Middle frontal gyrus (tissue), 1 donor: ENCODE measurements around the gene WIPF1.
A peak's percentile ranks its signal among the peaks of the same experiment; 100 is the strongest.

Source experiments
- DNase-seq: peaks from one replicate; pipeline ENCODE4 v3.0.0-alpha.2; 2015; ENCODE audit warnings: low spot score; ENCODE audit errors: extremely low spot score

The WIPF1 gene

GRCh38 chr2:174621323-174621722 lies 23.7 kb upstream of the WIPF1 start:
- DNase-seq = no peak

- no peak for DNase-seq
These were observed 20.6 kb upstream of the WIPF1 start for GRCh38 chr2:174618179-174618578.

GRCh38 chr2:174617718-174618117 lies 20.1 kb upstream of the WIPF1 start:
- no peak for DNase-seq

- no peak for DNase-seq
These were observed 19.5 kb upstream of the WIPF1 start for GRCh38 chr2:174617120-174617519.

- no peak for DNase-seq
These were observed 18.4 kb upstream of the WIPF1 start for GRCh38 chr2:174615871-174616436.

- DNase-seq = no peak
These were observed 16.7 kb upstream of the WIPF1 start for GRCh38 chr2:174614261-174614660.

GRCh38 chr2:174613531-174613930 lies 15.9 kb upstream of the WIPF1 start:
- no peak for DNase-seq

GRCh38 chr2:174612970-174613369 lies 15.4 kb upstream of the WIPF1 start:
- DNase-seq = no peak

GRCh38 chr2:174611854-174612253 lies 14.2 kb upstream of the WIPF1 start:
- DNase-seq = no peak

GRCh38 chr2:174611006-174611405 lies 13.4 kb upstream of the WIPF1 start:
- DNase-seq = no peak

GRCh38 chr2:174610243-174610995 lies 12.8 kb upstream of the WIPF1 start:
- DNase-seq = no peak

- DNase-seq = no peak
These were observed 11.7 kb upstream of the WIPF1 start for GRCh38 chr2:174609261-174609660.

- DNase-seq = no peak
These were observed 11.2 kb upstream of the WIPF1 start for GRCh38 chr2:174608866-174609214.

GRCh38 chr2:174607989-174608865 lies 10.6 kb upstream of the WIPF1 start:
- no peak for DNase-seq

- DNase-seq = no peak
These were observed 10.0 kb upstream of the WIPF1 start for GRCh38 chr2:174607584-174607983.

- DNase-seq = no peak
These were observed 8.7 kb upstream of the WIPF1 start for GRCh38 chr2:174606336-174606735.

- DNase-seq = no peak
These were observed 8.1 kb upstream of the WIPF1 start for GRCh38 chr2:174605687-174606086.

GRCh38 chr2:174603280-174603679 lies 5.7 kb upstream of the WIPF1 start:
- DNase-seq = peak; percentile 53

GRCh38 chr2:174602745-174603144 lies 5.1 kb upstream of the WIPF1 start:
- no peak for DNase-seq

- no peak for DNase-seq
These were observed 2.7 kb upstream of the WIPF1 start for GRCh38 chr2:174600349-174600748.

- no peak for DNase-seq
These were observed 1.8 kb upstream of the WIPF1 start for GRCh38 chr2:174599310-174599921.

- no peak for DNase-seq
These were observed 627 bp downstream of the WIPF1 start for GRCh38 chr2:174597009-174597344.
